ENCODE results near the gene MRPL20. TPM values are rescaled to one million over a fixed set of nuclear protein-coding genes. Genes with fewer than 3 reads are reported as not detected.

MRPL20 gene
- total and polyA plus RNA-seq, 9 of the 15 experiments (the other 6 are each of a cell fraction or from before 2014, with no cell fraction given): 180 to 671 (median 229) TPM

DNA sequence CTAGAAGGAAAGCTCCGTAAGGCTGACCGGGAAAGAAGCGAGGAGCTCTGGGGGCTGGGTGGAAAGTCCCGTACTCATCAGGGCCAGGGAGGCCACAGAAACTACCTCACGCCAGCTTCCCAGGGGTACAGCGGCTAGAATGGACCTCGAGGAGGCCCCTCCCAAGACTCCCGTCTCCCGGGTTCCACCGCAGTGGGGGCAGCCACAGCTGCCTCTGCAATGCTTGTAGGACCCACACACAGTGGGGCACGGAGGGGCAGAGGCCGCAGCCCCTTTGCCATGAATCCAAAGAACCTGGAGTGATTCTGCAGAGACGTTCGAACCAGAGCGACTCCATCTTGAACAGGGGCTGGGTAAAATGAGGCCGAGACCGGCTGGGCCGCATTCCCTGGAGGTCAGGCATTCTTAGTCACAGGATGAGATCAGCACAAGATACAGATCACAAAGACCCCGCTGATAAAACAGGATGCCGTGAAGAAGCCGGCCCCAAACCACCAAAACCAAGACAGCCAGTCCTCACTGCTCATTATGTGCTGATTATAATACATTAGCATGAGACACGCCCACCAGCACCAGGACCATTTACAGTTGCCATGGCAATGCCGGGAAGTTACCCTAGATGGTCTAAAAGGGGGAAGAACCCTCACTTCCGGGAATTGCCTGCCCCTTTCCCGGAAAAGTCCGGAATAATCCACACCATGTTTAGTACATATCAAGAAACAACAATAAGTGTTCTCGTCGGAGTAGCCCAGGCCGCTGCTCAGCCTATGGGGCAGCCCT, 15.6 kb upstream of the MRPL20 start (continued):
- TF ChIP-seq, protein P1, sequence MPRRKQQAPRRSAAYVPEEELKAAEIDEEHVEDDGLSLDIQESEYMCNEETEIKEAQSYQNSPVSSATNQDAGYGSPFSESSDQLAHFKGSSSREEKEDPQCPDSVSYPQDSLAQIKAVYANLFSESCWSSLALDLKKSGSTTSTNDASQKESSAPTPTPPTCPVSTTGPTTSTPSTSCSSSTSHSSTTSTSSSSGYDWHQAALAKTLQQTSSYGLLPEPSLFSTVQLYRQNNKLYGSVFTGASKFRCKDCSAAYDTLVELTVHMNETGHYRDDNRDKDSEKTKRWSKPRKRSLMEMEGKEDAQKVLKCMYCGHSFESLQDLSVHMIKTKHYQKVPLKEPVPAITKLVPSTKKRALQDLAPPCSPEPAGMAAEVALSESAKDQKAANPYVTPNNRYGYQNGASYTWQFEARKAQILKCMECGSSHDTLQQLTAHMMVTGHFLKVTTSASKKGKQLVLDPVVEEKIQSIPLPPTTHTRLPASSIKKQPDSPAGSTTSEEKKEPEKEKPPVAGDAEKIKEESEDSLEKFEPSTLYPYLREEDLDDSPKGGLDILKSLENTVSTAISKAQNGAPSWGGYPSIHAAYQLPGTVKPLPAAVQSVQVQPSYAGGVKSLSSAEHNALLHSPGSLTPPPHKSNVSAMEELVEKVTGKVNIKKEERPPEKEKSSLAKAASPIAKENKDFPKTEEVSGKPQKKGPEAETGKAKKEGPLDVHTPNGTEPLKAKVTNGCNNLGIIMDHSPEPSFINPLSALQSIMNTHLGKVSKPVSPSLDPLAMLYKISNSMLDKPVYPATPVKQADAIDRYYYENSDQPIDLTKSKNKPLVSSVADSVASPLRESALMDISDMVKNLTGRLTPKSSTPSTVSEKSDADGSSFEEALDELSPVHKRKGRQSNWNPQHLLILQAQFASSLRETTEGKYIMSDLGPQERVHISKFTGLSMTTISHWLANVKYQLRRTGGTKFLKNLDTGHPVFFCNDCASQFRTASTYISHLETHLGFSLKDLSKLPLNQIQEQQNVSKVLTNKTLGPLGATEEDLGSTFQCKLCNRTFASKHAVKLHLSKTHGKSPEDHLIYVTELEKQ (CRISPR knock-in tag; IDR thresholded peaks at IDR 0.05): peak; percentile 86
- TF ChIP-seq ZNF707 (CRISPR knock-in tag; conservative IDR thresholded peaks at IDR 0.05) (no peak), GABPA (tag; conservative IDR thresholded peaks at IDR 0.05; ENCODE audit: low read depth) (no peak; the same call in 1 of the 2 replicates), RAD21 (CRISPR knock-in tag; conservative IDR thresholded peaks at IDR 0.05 in 1 of 2, IDR thresholded peaks at IDR 0.05 in 1 of 2) (no peak), NONO (IDR thresholded peaks at IDR 0.05; ENCODE audit: low read depth in 2 of 2, low read length in 1 of 2) (no peak), ZNF217 (CRISPR knock-in tag; IDR thresholded peaks at IDR 0.05) (no peak), DDX20 (tag; IDR thresholded peaks at IDR 0.05; ENCODE audit: low read depth) (peak; percentile 89), FOXK1 (CRISPR knock-in tag; IDR thresholded peaks at IDR 0.05; ENCODE audit: borderline replicate concordance) (no peak), SMARCC2 (IDR thresholded peaks at IDR 0.05; ENCODE audit: low read depth) (no peak), ZNF408 (CRISPR knock-in tag; IDR thresholded peaks at IDR 0.05; ENCODE audit: low read depth) (no peak), KLF13 (tag; IDR thresholded peaks at IDR 0.05; ENCODE audit: borderline replicate concordance, low read depth) (no peak), ZNF384 (IDR thresholded peaks at IDR 0.05; ENCODE audit: low read depth, low read length) (no peak), BRD9 (IDR thresholded peaks at IDR 0.05; ENCODE audit: low read depth, partially characterized antibody) (no peak), ERF (CRISPR knock-in tag; IDR thresholded peaks at IDR 0.05) (no peak; the same call in 1 of the 2 replicates), FOSL1 (tag; conservative IDR thresholded peaks at IDR 0.05) (peak; percentile 62), NFYB (IDR thresholded peaks at IDR 0.05; ENCODE audit: extremely low read depth, insufficient read length) (no peak), FOXJ2 (tag; IDR thresholded peaks at IDR 0.05) (no peak), KLF6 (CRISPR knock-in tag; IDR thresholded peaks at IDR 0.05; ENCODE audit: borderline replicate concordance) (peak; percentile 92; the same call in 1 of the 2 replicates), RBM15 (IDR thresholded peaks at IDR 0.05; ENCODE audit: insufficient read depth, low read length) (no peak), STAT5B (CRISPR knock-in tag; IDR thresholded peaks at IDR 0.05) (no peak), ZNF830 (CRISPR knock-in tag; IDR thresholded peaks at IDR 0.05) (no peak), COPS2 (conservative IDR thresholded peaks at IDR 0.05) (no peak), SAFB (IDR thresholded peaks at IDR 0.05; ENCODE audit: borderline replicate concordance, low read depth, low read length) (no peak)
- TF ChIP-seq, protein P2, sequence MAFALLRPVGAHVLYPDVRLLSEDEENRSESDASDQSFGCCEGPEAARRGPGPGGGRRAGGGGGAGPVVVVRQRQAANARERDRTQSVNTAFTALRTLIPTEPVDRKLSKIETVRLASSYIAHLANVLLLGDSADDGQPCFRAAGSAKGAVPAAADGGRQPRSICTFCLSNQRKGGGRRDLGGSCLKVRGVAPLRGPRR (CRISPR knock-in tag; IDR thresholded peaks at IDR 0.05): 0 out of 2 replicates have a peak, but pooled peaks have one; percentile 74
- TF ChIP-seq, protein P3, sequence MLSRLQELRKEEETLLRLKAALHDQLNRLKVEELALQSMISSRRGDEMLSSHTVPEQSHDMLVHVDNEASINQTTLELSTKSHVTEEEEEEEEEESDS (CRISPR knock-in tag; IDR thresholded peaks at IDR 0.05): no peak
